GM23338 (cell line): Measurements from ENCODE around the gene KDM4C. TPM values are rescaled to one million over a fixed set of nuclear protein-coding genes. Genes with fewer than 3 reads are reported as not detected.
A peak's percentile ranks its signal among the peaks of the same experiment; 100 is the strongest.

Experiments used
- ATAC-seq: fragments of 200-7000 bp; cut with Tn5 transposase; 3 replicates; pipeline ENCODE4 v1.9.1; 2020
- DNase-seq: peaks from one replicate; pipeline ENCODE4 v3.0.0-alpha.2; 2015; ENCODE audit warnings: low spot score
- H2AFZ ChIP-seq: fragments of 200-600 bp; sonication (generic); 2 replicates; pipeline ENCODE4 v1.8.0; 2016; ENCODE audit warnings: antibody characterized with exemption, mild to moderate bottlenecking, moderate library complexity
- H3F3A ChIP-seq: fragments of 200-600 bp; sonication (generic); replicated peaks from 2 replicates; pipeline ENCODE4 v1.8.0; 2017; ENCODE audit warnings: antibody characterized with exemption, mixed run types, low read depth
- H3K27ac ChIP-seq: fragments of 200-600 bp; sonication (generic); 2 replicates; pipeline ENCODE4 v1.6.1; 2016; ENCODE audit warnings: low read depth
- H3K27me3 ChIP-seq: fragments of 200-600 bp; sonication (generic); 2 replicates; pipeline ENCODE4 v1.8.0; 2016; ENCODE audit warnings: mild to moderate bottlenecking, mixed run types, moderate library complexity; ENCODE audit not compliant: insufficient read depth
- H3K36me3 ChIP-seq: fragments of 200-600 bp; sonication (generic); 2 replicates; pipeline ENCODE4 v1.8.0; 2016; ENCODE audit warnings: mild to moderate bottlenecking; ENCODE audit not compliant: insufficient read depth
- H3K4me1 ChIP-seq: fragments of 200-600 bp; sonication (generic); 2 replicates; pipeline ENCODE4 v1.8.0; 2016; ENCODE audit warnings: mild to moderate bottlenecking, moderate library complexity; ENCODE audit not compliant: insufficient read depth
- H3K4me2 ChIP-seq: fragments of 200-600 bp; sonication (generic); 2 replicates; pipeline ENCODE4 v1.7.1; 2017; ENCODE audit warnings: mixed run types
- H3K4me3 ChIP-seq: fragments of 200-600 bp; sonication (generic); 2 replicates; pipeline ENCODE4 v1.6.1; 2016; ENCODE audit warnings: mixed run types
- H3K79me2 ChIP-seq: fragments of 200-600 bp; sonication (generic); replicated peaks from 2 replicates; pipeline ENCODE4 v1.8.0; 2017; ENCODE audit warnings: mild to moderate bottlenecking; ENCODE audit not compliant: insufficient read depth
- H3K9me2 ChIP-seq: fragments of 200-600 bp; sonication (generic); 2 replicates; pipeline ENCODE4 v1.8.0; 2017; ENCODE audit not compliant: insufficient read depth
- H4K20me1 ChIP-seq: fragments of 200-600 bp; sonication (generic); replicated peaks from 2 replicates; pipeline ENCODE4 v1.8.0; 2017; ENCODE audit warnings: mild to moderate bottlenecking; ENCODE audit not compliant: insufficient read depth
- H3K27ac Mint-ChIP-seq: 2 replicates; pipeline ENCODE4 v1.8.0; 2020; ENCODE audit warnings: inconsistent platforms, mild to moderate bottlenecking, moderate library complexity, mixed read lengths
- H3K27me3 Mint-ChIP-seq: 3 replicates; pipeline ENCODE4 v1.8.0; 2022; ENCODE audit warnings: low read depth, mild to moderate bottlenecking, moderate library complexity, mixed read lengths, inconsistent platforms; ENCODE audit not compliant: insufficient read depth, poor library complexity
- H3K36me3 Mint-ChIP-seq: 3 replicates; pipeline ENCODE4 v1.8.0; 2021; ENCODE audit warnings: low read depth, mild to moderate bottlenecking, inconsistent platforms, moderate library complexity, mixed read lengths
- H3K4me1 Mint-ChIP-seq: 3 replicates; pipeline ENCODE4 v1.8.0; 2020; ENCODE audit warnings: mild to moderate bottlenecking, inconsistent platforms, mixed read lengths
- H3K4me3 Mint-ChIP-seq: 3 replicates; pipeline ENCODE4 v1.8.0; 2021; ENCODE audit warnings: moderate library complexity, mild to moderate bottlenecking, inconsistent platforms, mixed read lengths
- H3K9me3 Mint-ChIP-seq: 3 replicates; pipeline ENCODE4 v1.8.0; 2020; ENCODE audit warnings: moderate library complexity, mild to moderate bottlenecking, inconsistent platforms, mixed read lengths
- CREB1 ChIP-seq: fragments of 250-450 bp; sonication (Bioruptor Pico); IDR thresholded peaks from 2 replicates; pipeline ENCODE4 v1.5.0; 2020; ENCODE audit warnings: low read depth, mild to moderate bottlenecking, moderate library complexity
- CTCF ChIP-seq, 2 experiments: fragments of 200-600 bp in 1 of 2; sonication (generic) in 1 of 2; conservative IDR thresholded peaks; 2 replicates each; pipeline versions ENCODE4 v1.5.1 to v1.6.1; 2016 to 2017; ENCODE audit warnings: antibody characterized with exemption in 2 of 2, low read depth in 2 of 2, mild to moderate bottlenecking in 2 of 2, moderate library complexity in 1 of 2
- EZH2 ChIP-seq: fragments of 200-600 bp; sonication (generic); IDR thresholded peaks from one replicate; pipeline ENCODE4 v1.8.0; 2017; ENCODE audit warnings: antibody characterized with exemption, mild to moderate bottlenecking, low read depth; ENCODE audit not compliant: unreplicated experiment
- EZH2phosphoT487 ChIP-seq: fragments of 200-600 bp; sonication (generic); IDR thresholded peaks from one replicate; pipeline ENCODE4 v1.8.1; 2018; ENCODE audit warnings: antibody characterized with exemption; ENCODE audit not compliant: unreplicated experiment
- JUNB ChIP-seq: IDR thresholded peaks from one replicate; pipeline ENCODE4 v1.6.1; 2016; ENCODE audit warnings: antibody characterized with exemption; ENCODE audit not compliant: unreplicated experiment
- NANOG ChIP-seq: IDR thresholded peaks from 2 replicates; pipeline ENCODE4 v1.6.1; 2016; ENCODE audit warnings: antibody characterized with exemption, borderline replicate concordance
- POLR2AphosphoS5 ChIP-seq: IDR thresholded peaks from 2 replicates; pipeline ENCODE4 v1.6.1; 2016; ENCODE audit warnings: antibody characterized with exemption, low read depth
- ZNF331 ChIP-seq: fragments of 250-450 bp; sonication (Bioruptor Pico); IDR thresholded peaks from 2 replicates; pipeline ENCODE4 v1.5.0; 2020; ENCODE audit warnings: low read depth, mild to moderate bottlenecking, moderate library complexity
- ZNF462 ChIP-seq: fragments of 250-450 bp; sonication (Bioruptor Pico); IDR thresholded peaks from 2 replicates; pipeline ENCODE4 v1.5.0; 2020; ENCODE audit warnings: mild to moderate bottlenecking, moderate library complexity
- polyA plus RNA-seq: library from polyadenylated mRNA; unstranded; fragments of >200 nt; fragmentation: Nextera tagmentation; extraction: Ambion mirVana; gene quantifications from 2 replicates; pipeline ENCODE4 v1.2.1, GENCODE V29; 2016
- total RNA-seq: library from RNA; depleted of rRNA; stranded (reverse); fragments of >200 nt; shearing (Covaris generic); gene quantifications from 2 replicates; pipeline ENCODE4 v1.2.3, GENCODE V29; 2014
- TF ChIP-seq, protein P1 (sequence below): IDR thresholded peaks from one replicate; pipeline ENCODE4 v1.6.1; 2018; ENCODE audit warnings: antibody characterized with exemption; ENCODE audit not compliant: unreplicated experiment

Gene KDM4C
- total and polyA plus RNA-seq, 2 experiments from 2014 or later, result 12.0 to 43.8 TPM

- TF ChIP-seq ZNF462 (CRISPR knock-in tag) (no peak), JUNB (no peak), CTCF (conservative IDR thresholded peaks at IDR 0.05; ENCODE audit: low read depth in 2 of 2) (no peak), ZNF331 (CRISPR knock-in tag) (no peak)
Observed at GRCh38 chr9:7088611-7089010, 330.8 kb downstream of the KDM4C start (continued).

DNA sequence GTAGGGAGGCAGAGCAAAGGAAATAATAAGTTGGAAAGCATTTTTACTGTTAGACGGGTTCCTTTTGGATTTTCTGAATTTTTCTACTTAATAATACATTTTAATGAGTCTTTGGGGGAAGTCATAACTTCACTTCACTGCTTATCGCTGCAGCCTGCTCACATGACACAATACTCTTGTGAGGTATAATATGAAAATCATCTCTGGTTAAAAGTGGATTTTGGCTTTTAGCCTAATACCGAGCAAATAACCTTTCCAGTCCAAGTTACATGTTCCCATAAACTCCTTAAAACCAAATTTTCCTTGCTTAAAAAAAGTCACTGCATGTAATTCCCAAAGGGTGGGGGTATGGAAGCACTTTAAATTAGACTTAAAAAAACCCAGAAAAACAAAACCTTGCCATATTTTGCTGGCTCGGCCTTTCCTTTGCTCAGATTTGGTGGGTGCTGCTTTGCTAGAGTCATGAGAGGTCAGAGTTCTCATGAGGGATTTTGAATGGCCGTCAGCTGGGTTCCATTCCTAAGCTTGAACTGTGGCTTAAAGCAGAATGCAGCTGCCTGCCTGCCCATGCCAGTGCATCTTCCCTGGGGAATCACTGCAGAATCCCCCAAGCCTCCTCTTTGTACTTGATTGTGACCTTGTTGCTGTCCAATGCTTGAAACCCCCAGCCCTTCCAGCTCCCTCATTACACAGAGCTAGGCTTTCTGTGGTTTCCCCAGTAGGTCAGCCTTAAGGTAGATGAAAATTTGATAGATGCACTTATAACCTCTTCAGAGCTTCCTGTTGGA is 331.8 kb downstream of the KDM4C start:
- no peaks in the 10 kb centered on the region for H4K20me1 ChIP-seq
- no peak overlapping the region for H2AFZ ChIP-seq
- H3K9me2 ChIP-seq, result no peaks in the 10 kb centered on the region
- no peaks in the 10 kb centered on the region for H3K27me3 ChIP-seq
- peak; percentile 77 for ATAC-seq
- peak overlapping the region; percentile 60 for H3K27ac Mint-ChIP-seq
- H3F3A ChIP-seq, result no peaks in the 10 kb centered on the region
- DNase-seq, result no peak
- H3K9me3 Mint-ChIP-seq, result no peaks in the 10 kb centered on the region
- H3K27ac ChIP-seq, result 0 out of 2 replicates have a peak overlapping the region, but pooled peaks have one; percentile 34
- peaks cover 12% of the 10 kb centered on the region; the same call in 2 of the 3 replicates for H3K4me1 Mint-ChIP-seq
- no peaks in the 10 kb centered on the region for H3K27me3 Mint-ChIP-seq
- H3K36me3 Mint-ChIP-seq, result no peaks in the 10 kb centered on the region
- H3K4me3 Mint-ChIP-seq, result no peak overlapping the region
- H3K79me2 ChIP-seq, result no peaks in the 10 kb centered on the region
- H3K36me3 ChIP-seq, result no peaks in the 10 kb centered on the region
- no peak overlapping the region for H3K4me3 ChIP-seq
- no peaks in the 10 kb centered on the region for H3K4me1 ChIP-seq
- H3K4me2 ChIP-seq, result no peak overlapping the region
- no peak for TF ChIP-seq ZNF331 (CRISPR knock-in tag)
- TF ChIP-seq EZH2phosphoT487, result no peak
- TF ChIP-seq, protein P1, sequence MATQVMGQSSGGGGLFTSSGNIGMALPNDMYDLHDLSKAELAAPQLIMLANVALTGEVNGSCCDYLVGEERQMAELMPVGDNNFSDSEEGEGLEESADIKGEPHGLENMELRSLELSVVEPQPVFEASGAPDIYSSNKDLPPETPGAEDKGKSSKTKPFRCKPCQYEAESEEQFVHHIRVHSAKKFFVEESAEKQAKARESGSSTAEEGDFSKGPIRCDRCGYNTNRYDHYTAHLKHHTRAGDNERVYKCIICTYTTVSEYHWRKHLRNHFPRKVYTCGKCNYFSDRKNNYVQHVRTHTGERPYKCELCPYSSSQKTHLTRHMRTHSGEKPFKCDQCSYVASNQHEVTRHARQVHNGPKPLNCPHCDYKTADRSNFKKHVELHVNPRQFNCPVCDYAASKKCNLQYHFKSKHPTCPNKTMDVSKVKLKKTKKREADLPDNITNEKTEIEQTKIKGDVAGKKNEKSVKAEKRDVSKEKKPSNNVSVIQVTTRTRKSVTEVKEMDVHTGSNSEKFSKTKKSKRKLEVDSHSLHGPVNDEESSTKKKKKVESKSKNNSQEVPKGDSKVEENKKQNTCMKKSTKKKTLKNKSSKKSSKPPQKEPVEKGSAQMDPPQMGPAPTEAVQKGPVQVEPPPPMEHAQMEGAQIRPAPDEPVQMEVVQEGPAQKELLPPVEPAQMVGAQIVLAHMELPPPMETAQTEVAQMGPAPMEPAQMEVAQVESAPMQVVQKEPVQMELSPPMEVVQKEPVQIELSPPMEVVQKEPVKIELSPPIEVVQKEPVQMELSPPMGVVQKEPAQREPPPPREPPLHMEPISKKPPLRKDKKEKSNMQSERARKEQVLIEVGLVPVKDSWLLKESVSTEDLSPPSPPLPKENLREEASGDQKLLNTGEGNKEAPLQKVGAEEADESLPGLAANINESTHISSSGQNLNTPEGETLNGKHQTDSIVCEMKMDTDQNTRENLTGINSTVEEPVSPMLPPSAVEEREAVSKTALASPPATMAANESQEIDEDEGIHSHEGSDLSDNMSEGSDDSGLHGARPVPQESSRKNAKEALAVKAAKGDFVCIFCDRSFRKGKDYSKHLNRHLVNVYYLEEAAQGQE, result no peak
- TF ChIP-seq CTCF (conservative IDR thresholded peaks at IDR 0.05; ENCODE audit: low read depth in 2 of 2), result no peak
- TF ChIP-seq NANOG, result no peak
- no peak for TF ChIP-seq CREB1 (CRISPR knock-in tag)
- TF ChIP-seq EZH2, result no peak
- TF ChIP-seq POLR2AphosphoS5, result no peak
